Inferior parietal cortex (tissue), 1 donor: ENCODE data around the gene PF4V1.
A peak's percentile ranks its signal among the peaks of the same experiment; 100 is the strongest.

Experiments used
- DNase-seq: peaks from one replicate; pipeline ENCODE4 v3.0.0-alpha.2; 2016; ENCODE audit errors: extremely low spot score

PF4V1 gene

GRCh38 chr4:73853246-73853704 is at the start of gene PF4V1:
TSS of gene PF4V1 (plus strand) at chr4:73853296. CDS start at chr4:73853363, 67 bp downstream.
- DNase-seq: no peak

GRCh38 chr4:73810191-73810590 is 42.9 kb upstream of the PF4V1 start:
- no peak for DNase-seq

- no peak for DNase-seq
These were observed 41.3 kb upstream of the PF4V1 start for GRCh38 chr4:73811841-73812240.

- no peak for DNase-seq
These were observed 38.4 kb upstream of the PF4V1 start for GRCh38 chr4:73814679-73815078.

- no peak for DNase-seq
These were observed 38.0 kb upstream of the PF4V1 start for GRCh38 chr4:73815145-73815544.

- no peak for DNase-seq
These were observed 36.3 kb upstream of the PF4V1 start for GRCh38 chr4:73816814-73817213.

GRCh38 chr4:73817341-73817740 is 35.8 kb upstream of the PF4V1 start:
- DNase-seq: no peak

GRCh38 chr4:73821325-73821724 is 31.8 kb upstream of the PF4V1 start:
- no peak for DNase-seq

GRCh38 chr4:73822389-73822788 is 30.7 kb upstream of the PF4V1 start:
- DNase-seq: no peak

GRCh38 chr4:73822812-73823504 is 30.1 kb upstream of the PF4V1 start:
- DNase-seq: no peak

- no peak for DNase-seq
These were observed 29.3 kb upstream of the PF4V1 start for GRCh38 chr4:73823760-73824159.

GRCh38 chr4:73828956-73829355 is 24.1 kb upstream of the PF4V1 start:
- no peak for DNase-seq

GRCh38 chr4:73831569-73831968 is 21.5 kb upstream of the PF4V1 start:
- DNase-seq: no peak

- peak; percentile 15 for DNase-seq
These were observed 20.4 kb upstream of the PF4V1 start for GRCh38 chr4:73832651-73833237.

- DNase-seq: no peak
These were observed 16.5 kb upstream of the PF4V1 start, which contains the start of gene CXCL6 for GRCh38 chr4:73836373-73837279. TSS of gene CXCL6 (plus strand) at chr4:73836678. CDS start at chr4:73836751, 73 bp downstream.

GRCh38 chr4:73839071-73839470 is 14.0 kb upstream of the PF4V1 start:
- DNase-seq: no peak

- no peak for DNase-seq
These were observed 13.4 kb upstream of the PF4V1 start for GRCh38 chr4:73839715-73840114.

GRCh38 chr4:73841243-73841925 is 11.7 kb upstream of the PF4V1 start:
- DNase-seq: no peak

GRCh38 chr4:73842696-73843095 is 10.4 kb upstream of the PF4V1 start:
- no peak for DNase-seq

GRCh38 chr4:73843369-73843768 is 9.7 kb upstream of the PF4V1 start:
- no peak for DNase-seq

- DNase-seq: no peak
These were observed 8.8 kb upstream of the PF4V1 start for GRCh38 chr4:73844345-73844744.

GRCh38 chr4:73844806-73845205 is 8.3 kb upstream of the PF4V1 start:
- no peak for DNase-seq
